SK-N-SH (cell line): ENCODE measurements around the gene SMAD5. TPM values are rescaled to one million over a fixed set of nuclear protein-coding genes. Genes with fewer than 3 reads are reported as not detected.

Source experiments
- CTCF ChIA-PET: fragments of 300-600, 350-600 bp; formaldehyde crosslinking; extraction: SDS; loops from one replicate; lab custom pipeline; 2021; lab: Yijun Ruan, JAX
- POLR2A ChIA-PET: fragments of 350-600 bp; sonication (Branson Sonifier 250); formaldehyde crosslinking; extraction: SDS; loops from one replicate; lab custom pipeline; 2020; ENCODE audit warnings: antibody characterized with exemption, inconsistent platforms; lab: Yijun Ruan, JAX
- DNase-seq: peaks from one replicate; pipeline ENCODE4 v3.0.0; 2012
- H2AFZ ChIP-seq: fragments of 200-600 bp; sonication (generic); 2 replicates; pipeline ENCODE4 v1.8.1; 2016; ENCODE audit warnings: antibody characterized with exemption, mild to moderate bottlenecking, low read depth
- H3F3A ChIP-seq: fragments of 200-600 bp; sonication (generic); replicated peaks from 2 replicates; pipeline ENCODE3; 2016; ENCODE audit warnings: antibody characterized with exemption, mild to moderate bottlenecking; ENCODE audit not compliant: insufficient read depth
- H3K27ac ChIP-seq, 2 experiments: fragments of 200-500 bp in 1 of 2; fragments of 200-600 bp in 1 of 2; sonication (Bioruptor generic) in 1 of 2; sonication (generic), shearing (Covaris generic) in 1 of 2; 2 replicates each; pipeline versions ENCODE4 v1.5.1 to v1.6.1; 2014 to 2016; ENCODE audit warnings: low read depth in 2 of 2, inconsistent platforms in 1 of 2, low read length in 1 of 2, mild to moderate bottlenecking in 1 of 2, mixed read lengths in 1 of 2
- H3K27me3 ChIP-seq: fragments of 200-600 bp; sonication (generic), shearing (Covaris generic); 2 replicates; pipeline ENCODE4 v1.6.1; 2016; ENCODE audit warnings: mixed run types; ENCODE audit not compliant: insufficient read depth
- H3K36me3 ChIP-seq, 2 experiments: fragments of 200-500 bp in 1 of 2; fragments of 200-600 bp in 1 of 2; sonication (Bioruptor generic) in 1 of 2; sonication (generic) in 1 of 2; replicated peaks in 1 of 2; 2 replicates each; pipeline versions ENCODE3 to v1.5.1; 2014 to 2016; ENCODE audit warnings: low read length in 1 of 2, mild to moderate bottlenecking in 1 of 2; ENCODE audit not compliant: insufficient read depth in 2 of 2, control insufficient read depth in 1 of 2
- H3K4me1 ChIP-seq, 2 experiments: fragments of 200-500 bp in 1 of 2; fragments of 200-600 bp in 1 of 2; sonication (Bioruptor generic) in 1 of 2; sonication (generic), shearing (Covaris generic) in 1 of 2; 2 replicates each; pipeline versions ENCODE4 v1.5.1 to v1.6.1; 2014 to 2016; ENCODE audit warnings: low read depth in 1 of 2, low read length in 1 of 2, mixed run types in 1 of 2; ENCODE audit not compliant: insufficient read depth in 2 of 2, control insufficient read depth in 1 of 2
- H3K4me2 ChIP-seq: fragments of 200-600 bp; sonication (generic), shearing (Covaris generic); 2 replicates; pipeline ENCODE4 v1.6.1; 2017; ENCODE audit warnings: mixed run types
- H3K4me3 ChIP-seq, 2 experiments: fragments of 200-500 bp in 1 of 2; fragments of 200-600 bp in 1 of 2; sonication (Bioruptor generic) in 1 of 2; sonication (generic), shearing (Covaris generic) in 1 of 2; 2 replicates each; pipeline versions ENCODE4 v1.5.1 to v1.8.1; 2014 to 2016; ENCODE audit warnings: low read depth in 2 of 2, inconsistent platforms in 1 of 2, low read length in 1 of 2, mild to moderate bottlenecking in 1 of 2, mixed read lengths in 1 of 2, moderate library complexity in 1 of 2
- H3K79me2 ChIP-seq: fragments of 200-600 bp; sonication (generic); 2 replicates; pipeline ENCODE4 v1.8.1; 2017; ENCODE audit warnings: mild to moderate bottlenecking; ENCODE audit not compliant: insufficient read depth
- H3K9ac ChIP-seq: fragments of 200-600 bp; sonication (generic); 2 replicates; pipeline ENCODE4 v1.6.1; 2017; ENCODE audit warnings: mixed run types
- H3K9me2 ChIP-seq: fragments of 200-600 bp; sonication (generic); 2 replicates; pipeline ENCODE4 v1.6.1; 2017; ENCODE audit warnings: mixed run types
- H3K9me3 ChIP-seq: fragments of 200-600 bp; sonication (generic); 2 replicates; pipeline ENCODE4 v1.6.1; 2017; ENCODE audit warnings: mixed run types, mild to moderate bottlenecking, moderate library complexity
- H4K20me1 ChIP-seq: fragments of 200-600 bp; sonication (generic); 2 replicates; pipeline ENCODE4 v1.6.1; 2017; ENCODE audit warnings: mild to moderate bottlenecking, mixed run types; ENCODE audit not compliant: insufficient read depth
- CTCF ChIP-seq: fragments of 200-600 bp; sonication (generic); IDR thresholded peaks from 2 replicates; pipeline ENCODE4 v1.6.1; 2017; ENCODE audit warnings: antibody characterized with exemption, mild to moderate bottlenecking, moderate library complexity
- EP300 ChIP-seq, 2 experiments: IDR thresholded peaks; 2 replicates each; pipeline versions ENCODE4 v1.4.0 to v1.6.1; 2012; ENCODE audit warnings: borderline replicate concordance in 1 of 2, low read depth in 1 of 2, low read length in 1 of 2
- FOSL2 ChIP-seq: IDR thresholded peaks from 2 replicates; pipeline ENCODE4 v1.4.0; 2012; ENCODE audit warnings: low read depth, mild to moderate bottlenecking, moderate library complexity, borderline replicate concordance
- FOXJ3 ChIP-seq: sonication (generic); formaldehyde crosslinking; IDR thresholded peaks from 2 replicates; pipeline ENCODE4 v1.5.1; 2020; ENCODE audit warnings: mild to moderate bottlenecking, missing genetic modification reagents
- GATA2 ChIP-seq: sonication (generic); formaldehyde crosslinking; IDR thresholded peaks from 2 replicates; pipeline ENCODE4 v1.5.0; 2020; ENCODE audit warnings: mild to moderate bottlenecking, missing genetic modification reagents
- MAX ChIP-seq: IDR thresholded peaks from 2 replicates; pipeline ENCODE4 v1.4.0; 2012; ENCODE audit warnings: low read depth
- NRF1 ChIP-seq: IDR thresholded peaks from 2 replicates; pipeline ENCODE4 v1.6.1; 2012; ENCODE audit warnings: low read depth, mild to moderate bottlenecking, low read length
- POLR2AphosphoS5 ChIP-seq: IDR thresholded peaks from 2 replicates; pipeline ENCODE4 v1.6.1; 2012; ENCODE audit warnings: low read depth, low read length
- RAD21 ChIP-seq: IDR thresholded peaks from 2 replicates; pipeline ENCODE4 v1.6.1; 2012; ENCODE audit warnings: mild to moderate bottlenecking, low read length
- REST ChIP-seq: IDR thresholded peaks from 2 replicates; pipeline ENCODE4 v1.6.1; 2012; ENCODE audit warnings: mild to moderate bottlenecking, low read depth, low read length, moderate library complexity
- RXRA ChIP-seq: IDR thresholded peaks from 2 replicates; pipeline ENCODE4 v1.4.0; 2012; ENCODE audit warnings: low read depth, mild to moderate bottlenecking, borderline replicate concordance
- TEAD4 ChIP-seq: IDR thresholded peaks from 2 replicates; pipeline ENCODE4 v1.4.0; 2012; ENCODE audit warnings: mild to moderate bottlenecking, borderline replicate concordance; ENCODE audit not compliant: insufficient read depth
- USF1 ChIP-seq: IDR thresholded peaks from 2 replicates; pipeline ENCODE4 v1.4.0; 2012; ENCODE audit warnings: low read depth, borderline replicate concordance
- USF2 ChIP-seq: fragments of 150-350 bp; IDR thresholded peaks from 2 replicates; pipeline ENCODE4 v1.6.1; 2017; ENCODE audit warnings: antibody characterized with exemption, low read length, low read depth, borderline replicate concordance
- ZBTB33 ChIP-seq: IDR thresholded peaks from 2 replicates; pipeline ENCODE4 v1.4.0; 2012; ENCODE audit warnings: low read depth, borderline replicate concordance
- WGBS: methylation state at CpG from one replicate; pipeline ENCODE4 v1.1.6; 2017; ENCODE audit warnings: low lambda C conversion rate; 5-methylcytosine and 5-hydroxymethylcytosine counted together
- polyA plus RNA-seq, 3 experiments: library from polyadenylated mRNA; depleted of rRNA; stranded (reverse); fragments of >200 nt; gene quantifications; 2 replicates each; pipeline ENCODE4 v1.2.3, GENCODE V29; 2012

The SMAD5 gene
- polyA plus RNA-seq, 1 of the 3 experiments (the other 2 are of a cell fraction): 26.9 TPM

GRCh38 chr5:136193322-136193935, 60.8 kb downstream of the SMAD5 start:
- H3K4me2 ChIP-seq: peak overlapping the region; percentile 59; the same call in 1 of the 2 replicates
- ChIA-PET POLR2A (no interaction called here), CTCF (interaction anchor here (1.0 to 13.8 kb wide), 4 partner anchors 9 to 248 kb away, joined by 3 to 109 read pairs (median 4); no protein-coding TSS in a partner anchor)
- WGBS: 29% methylated on average over 5 of the region's 18 CpGs
- peaks cover 24% of the 10 kb centered on the region; the same call in 1 of the 2 replicates for H3K27me3 ChIP-seq
- H3K9me3 ChIP-seq: no peaks in the 10 kb centered on the region
- H3K79me2 ChIP-seq: no peaks in the 10 kb centered on the region
- H3K4me3 ChIP-seq: no peak overlapping the region
- H3K9me2 ChIP-seq: no peaks in the 10 kb centered on the region
- H3K4me1 ChIP-seq: peaks cover 0 to 6% of the 10 kb centered on the region in 2 experiments; a peak in 1 of 4 replicates
- TF ChIP-seq REST (no peak), NRF1 (no peak), CTCF (no peak), TEAD4 (no peak), USF2 (no peak), FOSL2 (no peak), GATA2 (no peak), ZBTB33 (no peak), POLR2AphosphoS5 (no peak), FOXJ3 (CRISPR knock-in tag) (no peak), EP300 (IDR thresholded peaks at IDR 0.05; ENCODE audit: borderline replicate concordance in 1 of 2, low read depth in 1 of 2, low read length in 1 of 2) (no peak), RXRA (no peak), RAD21 (no peak), MAX (no peak), USF1 (no peak)
- DNase-seq: peak; percentile 37
- no peak overlapping the region for H3K9ac ChIP-seq
- H3K27ac ChIP-seq: no peak overlapping the region
- H3F3A ChIP-seq: no peaks in the 10 kb centered on the region
- H2AFZ ChIP-seq: no peak overlapping the region
- H4K20me1 ChIP-seq: no peaks in the 10 kb centered on the region
- H3K36me3 ChIP-seq: peaks cover 0 to 8% of the 10 kb centered on the region in 2 experiments
